Keratinocyte (primary cell): Measurements from ENCODE around the gene NT5DC3.

Source experiments
- EZH2 ChIP-seq: IDR thresholded peaks from one replicate; pipeline ENCODE4 v1.6.1; 2012; ENCODE audit warnings: inconsistent platforms, mild to moderate bottlenecking, low read length, moderate library complexity
- TF ChIP-seq, protein P1 (sequence below), 3 experiments: IDR thresholded peaks in 1 of 3; conservative IDR thresholded peaks in 1 of 3; optimal IDR thresholded peaks in 1 of 3; 2 replicates in 2 of 3; 3 replicates in 1 of 3; pipeline versions ENCODE3 to v1.5.1; 2011; ENCODE audit warnings: low read length in 3 of 3, mild to moderate bottlenecking in 3 of 3, moderate library complexity in 2 of 3, control low read depth in 1 of 3, inconsistent platforms in 1 of 3; ENCODE audit not compliant: insufficient read depth in 2 of 3; ENCODE audit errors: extremely low read depth in 1 of 3

DNA sequence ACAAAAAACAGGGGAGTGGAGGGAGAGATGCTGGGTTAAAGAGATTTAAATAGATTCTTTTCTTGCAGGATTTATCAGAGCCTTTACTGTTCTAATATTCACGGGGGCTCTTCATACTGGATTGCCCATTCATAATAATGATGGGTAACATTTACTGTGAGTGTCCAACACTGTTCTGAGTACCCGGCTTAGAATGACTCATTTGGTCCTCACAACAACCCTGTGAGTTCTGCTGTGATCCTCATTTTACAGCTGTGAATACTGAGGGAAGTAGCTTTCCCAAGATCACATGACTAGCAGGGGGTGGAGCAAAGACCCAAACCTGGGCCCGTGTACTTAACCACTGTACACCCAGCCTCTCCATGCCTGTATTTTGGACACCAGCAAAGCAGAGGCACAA is 113.4 kb downstream of the NT5DC3 start:
- TF ChIP-seq, protein P1, sequence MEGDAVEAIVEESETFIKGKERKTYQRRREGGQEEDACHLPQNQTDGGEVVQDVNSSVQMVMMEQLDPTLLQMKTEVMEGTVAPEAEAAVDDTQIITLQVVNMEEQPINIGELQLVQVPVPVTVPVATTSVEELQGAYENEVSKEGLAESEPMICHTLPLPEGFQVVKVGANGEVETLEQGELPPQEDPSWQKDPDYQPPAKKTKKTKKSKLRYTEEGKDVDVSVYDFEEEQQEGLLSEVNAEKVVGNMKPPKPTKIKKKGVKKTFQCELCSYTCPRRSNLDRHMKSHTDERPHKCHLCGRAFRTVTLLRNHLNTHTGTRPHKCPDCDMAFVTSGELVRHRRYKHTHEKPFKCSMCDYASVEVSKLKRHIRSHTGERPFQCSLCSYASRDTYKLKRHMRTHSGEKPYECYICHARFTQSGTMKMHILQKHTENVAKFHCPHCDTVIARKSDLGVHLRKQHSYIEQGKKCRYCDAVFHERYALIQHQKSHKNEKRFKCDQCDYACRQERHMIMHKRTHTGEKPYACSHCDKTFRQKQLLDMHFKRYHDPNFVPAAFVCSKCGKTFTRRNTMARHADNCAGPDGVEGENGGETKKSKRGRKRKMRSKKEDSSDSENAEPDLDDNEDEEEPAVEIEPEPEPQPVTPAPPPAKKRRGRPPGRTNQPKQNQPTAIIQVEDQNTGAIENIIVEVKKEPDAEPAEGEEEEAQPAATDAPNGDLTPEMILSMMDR (optimal IDR thresholded peaks at IDR 0.05 in 1 of 3, IDR thresholded peaks at IDR 0.05 in 1 of 3, conservative IDR thresholded peaks at IDR 0.05 in 1 of 3; ENCODE audit: extremely low read depth in 1 of 3, insufficient read depth in 2 of 3, low read length in 3 of 3): no peak
- no peak for TF ChIP-seq EZH2
